H9 (cell line): ENCODE measurements around the gene DCTPP1. TPM values are rescaled to one million over a fixed set of nuclear protein-coding genes. Genes with fewer than 3 reads are reported as not detected.

Experiments
- DNase-seq: peaks from one replicate; pipeline ENCODE4 v3.0.0-alpha.2; 2017
- H2AFZ ChIP-seq: one replicate; pipeline ENCODE4 v1.6.1; 2013; ENCODE audit warnings: mild to moderate bottlenecking, low read length, control low read depth, moderate library complexity
- H2AK5ac ChIP-seq: 2 replicates; pipeline ENCODE4 v1.6.1; 2013; ENCODE audit warnings: low read length, control low read depth, mixed read lengths; ENCODE audit not compliant: insufficient read length
- H2BK120ac ChIP-seq: one replicate; pipeline ENCODE4 v1.6.1; 2013; ENCODE audit warnings: low read depth, mild to moderate bottlenecking, low read length, control low read depth, inconsistent platforms; ENCODE audit not compliant: poor library complexity, severe bottlenecking
- H2BK12ac ChIP-seq: 2 replicates; pipeline ENCODE4 v1.6.1; 2013; ENCODE audit warnings: low read length, control low read depth, mixed read lengths, low read depth; ENCODE audit not compliant: insufficient read length
- H2BK15ac ChIP-seq: 2 replicates; pipeline ENCODE4 v1.6.1; 2013; ENCODE audit warnings: low read depth, low read length, control low read depth
- H2BK20ac ChIP-seq: one replicate; pipeline ENCODE4 v1.6.1; 2013; ENCODE audit warnings: low read depth, mild to moderate bottlenecking, low read length, control low read depth, inconsistent platforms; ENCODE audit not compliant: poor library complexity, severe bottlenecking
- H2BK5ac ChIP-seq: 2 replicates; pipeline ENCODE4 v1.6.1; 2013; ENCODE audit warnings: low read length, control low read depth, mixed read lengths; ENCODE audit not compliant: insufficient read length
- H3K14ac ChIP-seq: 2 replicates; pipeline ENCODE4 v1.6.1; 2013; ENCODE audit warnings: low read length, control low read depth; ENCODE audit not compliant: insufficient read depth
- H3K18ac ChIP-seq: 2 replicates; pipeline ENCODE4 v1.6.1; 2013; ENCODE audit warnings: low read depth, mild to moderate bottlenecking, mixed read lengths, low read length, control low read depth; ENCODE audit not compliant: insufficient read length
- H3K23ac ChIP-seq: 2 replicates; pipeline ENCODE4 v1.6.1; 2013; ENCODE audit warnings: low read length, control low read depth, mixed read lengths, low read depth; ENCODE audit not compliant: insufficient read length
- H3K23me2 ChIP-seq: 2 replicates; pipeline ENCODE4 v1.6.1; 2013; ENCODE audit warnings: low read depth, mild to moderate bottlenecking, mixed read lengths, low read length, control low read depth; ENCODE audit not compliant: insufficient read length, poor library complexity, severe bottlenecking
- H3K27ac ChIP-seq: 2 replicates; pipeline ENCODE4 v1.5.1; 2013; ENCODE audit warnings: low read length, control low read depth, mixed read lengths, low read depth; ENCODE audit not compliant: insufficient read length
- H3K27me3 ChIP-seq: 2 replicates; pipeline ENCODE4 v1.6.1; 2013; ENCODE audit warnings: low read length, control low read depth, inconsistent platforms; ENCODE audit not compliant: insufficient read depth
- H3K4ac ChIP-seq: 2 replicates; pipeline ENCODE4 v1.6.1; 2013; ENCODE audit warnings: low read depth, mild to moderate bottlenecking, control low read depth, inconsistent platforms, low read length, moderate library complexity
- H3K4me1 ChIP-seq: 2 replicates; pipeline ENCODE4 v1.6.1; 2013; ENCODE audit warnings: low read length, control low read depth, inconsistent platforms; ENCODE audit not compliant: insufficient read depth
- H3K4me2 ChIP-seq: 2 replicates; pipeline ENCODE4 v1.6.1; 2013; ENCODE audit warnings: low read length, control low read depth, mixed read lengths; ENCODE audit not compliant: insufficient read length, insufficient read depth
- H3K56ac ChIP-seq: 2 replicates; pipeline ENCODE4 v1.6.1; 2013; ENCODE audit warnings: low read depth, mild to moderate bottlenecking, mixed read lengths, low read length, control low read depth; ENCODE audit not compliant: insufficient read length
- H3K79me1 ChIP-seq: 2 replicates; pipeline ENCODE4 v1.6.1; 2013; ENCODE audit warnings: low read depth, mild to moderate bottlenecking, moderate library complexity, low read length, control low read depth, inconsistent platforms; ENCODE audit not compliant: insufficient read depth, poor library complexity, severe bottlenecking
- H3K79me2 ChIP-seq: 2 replicates; pipeline ENCODE4 v1.6.1; 2013; ENCODE audit warnings: low read length, control low read depth, inconsistent platforms; ENCODE audit not compliant: insufficient read depth
- H3K9ac ChIP-seq: 2 replicates; pipeline ENCODE4 v1.6.1; 2013; ENCODE audit warnings: low read length, control low read depth, mixed read lengths; ENCODE audit not compliant: insufficient read length; ENCODE audit errors: extremely low read depth
- H3K9me3 ChIP-seq: one replicate; pipeline ENCODE4 v1.6.1; 2013; ENCODE audit warnings: low read depth, low read length, inconsistent platforms; ENCODE audit not compliant: control insufficient read depth
- H3T11ph ChIP-seq: one replicate; pipeline ENCODE4 v1.6.1; 2013; ENCODE audit warnings: mild to moderate bottlenecking, low read length, control low read depth, inconsistent platforms
- H4K20me1 ChIP-seq: one replicate; pipeline ENCODE4 v1.6.1; 2013; ENCODE audit not compliant: control insufficient read depth, insufficient read length, insufficient read depth
- H4K5ac ChIP-seq: 2 replicates; pipeline ENCODE4 v1.6.1; 2013; ENCODE audit warnings: low read depth, mild to moderate bottlenecking, mixed read lengths, low read length, control low read depth; ENCODE audit not compliant: insufficient read length
- H4K8ac ChIP-seq: replicated peaks from 2 replicates; pipeline ENCODE4 v1.6.1; 2013; ENCODE audit warnings: low read length, control low read depth, mixed read lengths, low read depth; ENCODE audit not compliant: insufficient read length
- H4K91ac ChIP-seq: 2 replicates; pipeline ENCODE4 v1.6.1; 2013; ENCODE audit warnings: low read depth, mild to moderate bottlenecking, moderate library complexity, mixed read lengths, low read length, control low read depth; ENCODE audit not compliant: insufficient read length
- H3K27ac Mint-ChIP-seq, 3 experiments: 2 replicates in 2 of 3; 3 replicates in 1 of 3; pipeline ENCODE4 v1.8.0; 2020 to 2021; ENCODE audit warnings: mixed read lengths in 3 of 3, mild to moderate bottlenecking in 1 of 3, moderate library complexity in 1 of 3
- H3K27me3 Mint-ChIP-seq: 2 replicates; pipeline ENCODE4 v1.8.0; 2021; ENCODE audit warnings: low read depth, mild to moderate bottlenecking, moderate library complexity, mixed read lengths
- H3K36me3 Mint-ChIP-seq, 3 experiments: 2 replicates in 2 of 3; 3 replicates in 1 of 3; pipeline ENCODE4 v1.8.0; 2020 to 2021; ENCODE audit warnings: low read depth in 3 of 3, mixed read lengths in 3 of 3; ENCODE audit not compliant: insufficient read depth in 1 of 3
- H3K4me1 Mint-ChIP-seq, 2 experiments: 2 replicates each; pipeline ENCODE4 v1.8.0; 2020; ENCODE audit warnings: mixed read lengths in 2 of 2
- H3K4me3 Mint-ChIP-seq, 2 experiments: 2 replicates in 1 of 2; 3 replicates in 1 of 2; pipeline ENCODE4 v1.8.0; 2020 to 2021; ENCODE audit warnings: mild to moderate bottlenecking in 2 of 2, mixed read lengths in 2 of 2, moderate library complexity in 1 of 2
- H3K9me3 Mint-ChIP-seq, 2 experiments: 2 replicates in 1 of 2; 3 replicates in 1 of 2; pipeline ENCODE4 v1.8.0; 2020; ENCODE audit warnings: mild to moderate bottlenecking in 2 of 2, mixed read lengths in 2 of 2, moderate library complexity in 1 of 2
- WGBS: extraction: QIAGEN DNeasy Blood & Tissue Kit; methylation state at CpG from one replicate; pipeline ENCODE4 v1.1.7; 2013; ENCODE audit warnings: missing lambda C conversion rate, low lambda C conversion rate, mixed read lengths; ENCODE audit not compliant: insufficient read length; ENCODE audit errors: extremely low coverage; 5-methylcytosine and 5-hydroxymethylcytosine counted together
- long read RNA-seq: library from polyadenylated mRNA; unstranded; transcript quantifications from one replicate; pipeline ENCODE4 v2.0.0, GENCODE V29; 2020
- total RNA-seq: library from RNA; stranded (reverse); gene quantifications from 2 replicates; pipeline ENCODE4 v1.2.1, GENCODE V29; 2021
- TF ChIP-seq, protein P1 (sequence below): fragments of 200-600 bp; sonication (generic); conservative IDR thresholded peaks from 3 replicates; pipeline ENCODE4 v1.8.0; 2021; ENCODE audit warnings: antibody characterized with exemption, mild to moderate bottlenecking

Gene DCTPP1
- 78.1 and 78.3 TPM in 2 replicates for total RNA-seq
- long read RNA-seq, transcript DCTPP1-201 (3 exons, 1,222 nt), result major isoform, 293 of 302 reads
- long read RNA-seq, partial matches to known transcripts, result 2 of 302 reads
- long read RNA-seq, other reads (novel, unspliced or antisense), result 5 of 302 reads

DNA sequence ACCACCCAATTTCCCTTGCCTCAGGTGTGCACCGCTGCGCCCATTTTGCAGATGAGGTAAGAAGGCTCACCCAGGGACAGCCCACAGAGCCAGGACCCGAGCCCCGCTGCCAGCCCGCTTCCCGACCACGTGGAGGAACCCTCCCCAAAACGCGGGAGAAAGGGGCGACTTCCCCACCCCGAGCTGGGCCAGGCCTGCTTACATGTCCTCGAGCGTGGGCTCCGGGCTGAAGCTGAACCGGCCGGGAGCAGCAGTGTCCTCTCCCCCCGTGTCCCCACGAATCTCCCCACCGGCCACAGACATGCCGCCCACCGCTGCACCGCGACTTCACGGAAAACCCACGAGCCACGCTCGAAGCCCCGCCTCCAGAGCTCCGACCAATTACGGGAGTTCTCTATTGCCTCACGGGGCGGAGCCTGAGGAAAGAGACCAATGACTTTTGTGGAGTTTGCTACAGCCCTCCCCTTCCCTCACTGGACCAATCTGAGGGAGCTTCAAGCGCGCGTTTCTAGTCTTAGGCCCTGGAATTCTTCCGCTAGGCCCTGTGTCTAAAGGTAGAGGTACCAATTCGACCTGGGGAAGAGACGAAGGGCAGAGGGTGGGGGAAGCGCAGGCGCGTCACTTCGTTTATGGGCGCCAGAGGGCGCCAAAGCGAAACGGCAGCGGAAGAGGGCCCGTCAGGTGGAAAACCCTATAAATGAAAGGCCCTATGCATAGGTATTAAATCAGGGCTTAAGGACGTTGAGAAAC is at the start of gene DCTPP1:
DCTPP1 (minus strand) TSS at position 353 of the 750 bp plus-strand sequence; CDS start at position 303, 50 bp downstream.
- no peak within 1 kb of the TSS; the same call in 1 of the 2 replicates for H3K4ac ChIP-seq
- H3K27me3 ChIP-seq, result no peaks in the 10 kb centered on the region
- H3K18ac ChIP-seq, result peak within 1 kb of the TSS; percentile 85
- no peaks in the 10 kb centered on the region; a peak in 2 of 5 replicates for H3K9me3 Mint-ChIP-seq
- no peak within 1 kb of the TSS for H2BK5ac ChIP-seq
- no peak within 1 kb of the TSS for H3K27ac ChIP-seq
- peak within 1 kb of the TSS in 2 of 3 experiments; percentile 32 to 47; a peak in 2 of 7 replicates for H3K27ac Mint-ChIP-seq
- no peak within 1 kb of the TSS for H4K91ac ChIP-seq
- H3K9ac ChIP-seq, result peak within 1 kb of the TSS; percentile 60
- no peak within 1 kb of the TSS for H2BK20ac ChIP-seq
- H4K5ac ChIP-seq, result peak within 1 kb of the TSS; percentile 27
- peak within 1 kb of the TSS; percentile 78 for H2AFZ ChIP-seq
- no peak within 1 kb of the TSS for H3K4me3 Mint-ChIP-seq
- no peak within 1 kb of the TSS for H2BK120ac ChIP-seq
- no peak within 1 kb of the TSS for H2BK12ac ChIP-seq
- peaks cover 9% of the 10 kb centered on the region for H3K23me2 ChIP-seq
- no peaks in the 10 kb centered on the region for H3K9me3 ChIP-seq
- peak; percentile 98 for DNase-seq
- H2BK15ac ChIP-seq, result no peak within 1 kb of the TSS
- H4K8ac ChIP-seq, result no peak within 1 kb of the TSS
- TF ChIP-seq, protein P1, sequence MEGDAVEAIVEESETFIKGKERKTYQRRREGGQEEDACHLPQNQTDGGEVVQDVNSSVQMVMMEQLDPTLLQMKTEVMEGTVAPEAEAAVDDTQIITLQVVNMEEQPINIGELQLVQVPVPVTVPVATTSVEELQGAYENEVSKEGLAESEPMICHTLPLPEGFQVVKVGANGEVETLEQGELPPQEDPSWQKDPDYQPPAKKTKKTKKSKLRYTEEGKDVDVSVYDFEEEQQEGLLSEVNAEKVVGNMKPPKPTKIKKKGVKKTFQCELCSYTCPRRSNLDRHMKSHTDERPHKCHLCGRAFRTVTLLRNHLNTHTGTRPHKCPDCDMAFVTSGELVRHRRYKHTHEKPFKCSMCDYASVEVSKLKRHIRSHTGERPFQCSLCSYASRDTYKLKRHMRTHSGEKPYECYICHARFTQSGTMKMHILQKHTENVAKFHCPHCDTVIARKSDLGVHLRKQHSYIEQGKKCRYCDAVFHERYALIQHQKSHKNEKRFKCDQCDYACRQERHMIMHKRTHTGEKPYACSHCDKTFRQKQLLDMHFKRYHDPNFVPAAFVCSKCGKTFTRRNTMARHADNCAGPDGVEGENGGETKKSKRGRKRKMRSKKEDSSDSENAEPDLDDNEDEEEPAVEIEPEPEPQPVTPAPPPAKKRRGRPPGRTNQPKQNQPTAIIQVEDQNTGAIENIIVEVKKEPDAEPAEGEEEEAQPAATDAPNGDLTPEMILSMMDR, result peak; percentile 91
- H3K4me2 ChIP-seq, result peak within 1 kb of the TSS; percentile 87
- H3K79me2 ChIP-seq, result peaks cover 4% of the 10 kb centered on the region; the same call in 1 of the 2 replicates
- H3T11ph ChIP-seq, result no peak within 1 kb of the TSS
- H3K56ac ChIP-seq, result no peak within 1 kb of the TSS
- H3K27me3 Mint-ChIP-seq, result peaks cover 26% of the 10 kb centered on the region
- H2AK5ac ChIP-seq, result no peak within 1 kb of the TSS
- no peaks in the 10 kb centered on the region for H3K4me1 ChIP-seq
- H4K20me1 ChIP-seq, result no peaks in the 10 kb centered on the region
- peak within 1 kb of the TSS; percentile 87 for H3K14ac ChIP-seq
- WGBS, result no CpG with 5 or more reads among the region's 49 CpGs
- H3K79me1 ChIP-seq, result peaks cover 8% of the 10 kb centered on the region
- peaks cover 16 to 27% (median 22%) of the 10 kb centered on the region in 3 experiments for H3K36me3 Mint-ChIP-seq
- no peak within 1 kb of the TSS for H3K23ac ChIP-seq
- peaks cover 4 to 12% of the 10 kb centered on the region in 2 experiments; a peak in 3 of 4 replicates for H3K4me1 Mint-ChIP-seq
